Endothelial cell (in vitro differentiated cells): Measurements from ENCODE around the gene CACNA1B. TPM values are rescaled to one million over a fixed set of nuclear protein-coding genes. Genes with fewer than 3 reads are reported as not detected.

Source experiments
- DNase-seq: peaks from one replicate; pipeline ENCODE4 v3.0.0; 2021; ENCODE audit warnings: low spot score
- H3K27ac Mint-ChIP-seq: one replicate; pipeline ENCODE4 v1.8.0; 2021; ENCODE audit warnings: mixed read lengths, inconsistent platforms; ENCODE audit not compliant: unreplicated experiment
- H3K27me3 Mint-ChIP-seq: one replicate; pipeline ENCODE4 v1.8.0; 2021; ENCODE audit warnings: mild to moderate bottlenecking, moderate library complexity, mixed read lengths, inconsistent platforms; ENCODE audit not compliant: unreplicated experiment
- H3K36me3 Mint-ChIP-seq: one replicate; pipeline ENCODE4 v1.8.0; 2021; ENCODE audit warnings: mild to moderate bottlenecking, low read depth, mixed read lengths, inconsistent platforms; ENCODE audit not compliant: unreplicated experiment
- H3K4me1 Mint-ChIP-seq: one replicate; pipeline ENCODE4 v1.8.0; 2021; ENCODE audit warnings: mild to moderate bottlenecking, mixed read lengths, inconsistent platforms; ENCODE audit not compliant: unreplicated experiment
- H3K4me3 Mint-ChIP-seq: one replicate; pipeline ENCODE4 v1.8.0; 2021; ENCODE audit warnings: mild to moderate bottlenecking, mixed read lengths, inconsistent platforms; ENCODE audit not compliant: unreplicated experiment
- H3K9me3 Mint-ChIP-seq: one replicate; pipeline ENCODE4 v1.8.0; 2021; ENCODE audit warnings: mixed read lengths, inconsistent platforms; ENCODE audit not compliant: unreplicated experiment
- CTCF ChIP-seq: fragments of 200-600 bp; sonication (generic); IDR thresholded peaks from one replicate; pipeline ENCODE4 v1.5.0; 2021; ENCODE audit warnings: antibody characterized with exemption; ENCODE audit not compliant: unreplicated experiment
- total RNA-seq: library from RNA; stranded (reverse); fragmentation: NEBNext Ultra II Directional; extraction: Animal tissue kit (Norgen Biotek cat#: 25700); gene quantifications from one replicate; pipeline ENCODE4 v1.2.1, GENCODE V29; 2021; ENCODE audit not compliant: unreplicated experiment

The CACNA1B gene
- total RNA-seq, 1 donor from 2014 or later, result 2.0 TPM

GRCh38 chr9:138006576-138007233, 129.1 kb downstream of the CACNA1B start:
- H3K9me3 Mint-ChIP-seq, result no peaks in the 10 kb centered on the region
- TF ChIP-seq CTCF, result no peak
- H3K27me3 Mint-ChIP-seq, result peaks cover 5% of the 10 kb centered on the region
- no peak for DNase-seq
- H3K4me1 Mint-ChIP-seq, result no peaks in the 10 kb centered on the region
- H3K4me3 Mint-ChIP-seq, result no peak overlapping the region
- no peak overlapping the region for H3K27ac Mint-ChIP-seq
- no peaks in the 10 kb centered on the region for H3K36me3 Mint-ChIP-seq

- no peak for TF ChIP-seq CTCF
- no peak overlapping the region for H3K4me3 Mint-ChIP-seq
- H3K9me3 Mint-ChIP-seq, result no peaks in the 10 kb centered on the region
- H3K4me1 Mint-ChIP-seq, result no peaks in the 10 kb centered on the region
- no peak for DNase-seq
- no peaks in the 10 kb centered on the region for H3K36me3 Mint-ChIP-seq
- H3K27ac Mint-ChIP-seq, result no peak overlapping the region
- H3K27me3 Mint-ChIP-seq, result peaks cover 7% of the 10 kb centered on the region
Observed at GRCh38 chr9:138007566-138007917, 130.0 kb downstream of the CACNA1B start.

- H3K4me3 Mint-ChIP-seq, result no peak overlapping the region
- no peaks in the 10 kb centered on the region for H3K9me3 Mint-ChIP-seq
- H3K27ac Mint-ChIP-seq, result no peak overlapping the region
- TF ChIP-seq CTCF, result no peak
- no peak for DNase-seq
- H3K36me3 Mint-ChIP-seq, result no peaks in the 10 kb centered on the region
- H3K4me1 Mint-ChIP-seq, result no peaks in the 10 kb centered on the region
- peaks cover 9% of the 10 kb centered on the region for H3K27me3 Mint-ChIP-seq
Observed at GRCh38 chr9:138007918-138008841, 130.6 kb downstream of the CACNA1B start.

- Mint-ChIP-seq H3K27ac (peak overlapping the region; percentile 30), H3K36me3 (peaks cover 3% of the 10 kb centered on the region), H3K4me3 (no peak overlapping the region), H3K27me3 (peaks cover 10% of the 10 kb centered on the region), H3K9me3 (no peaks in the 10 kb centered on the region), H3K4me1 (no peaks in the 10 kb centered on the region)
- TF ChIP-seq CTCF, result no peak
- DNase-seq, result no peak
Observed at GRCh38 chr9:138009016-138009802, 131.6 kb downstream of the CACNA1B start.
